ENCODE data around the gene CYP39A1. TPM values are rescaled to one million over a fixed set of nuclear protein-coding genes. Genes with fewer than 3 reads are reported as not detected.

The CYP39A1 gene
- total and polyA plus RNA-seq, 2 donors (not counting 1 experiment from before 2014, with no cell fraction given) = not detected

DNA sequence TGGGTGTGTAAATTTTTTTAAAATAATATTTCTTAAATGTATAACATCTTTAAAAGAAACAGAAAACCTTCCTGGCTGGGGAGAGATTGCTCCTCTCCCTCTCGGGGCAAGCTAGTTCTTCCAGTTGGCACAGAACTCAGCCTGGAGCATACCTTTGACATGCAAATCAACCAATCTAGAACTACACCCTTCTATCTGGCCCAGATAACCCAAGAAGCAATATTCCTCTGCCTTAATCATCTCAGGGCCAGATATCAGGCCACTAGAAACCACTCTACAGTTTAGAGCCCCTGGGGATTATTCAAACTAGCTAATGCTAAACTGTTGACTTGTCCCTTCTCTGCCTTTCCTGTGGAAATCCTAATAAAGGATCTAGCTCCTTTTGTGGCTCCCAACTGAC is 33.9 kb downstream of the CYP39A1 start:
- Mint-ChIP-seq H3K4me1 (no peaks in the 10 kb centered on the region), H3K27me3 (peaks cover 22% of the 10 kb centered on the region), H3K9me3 (ENCODE audit: insufficient read depth) (peaks cover 3% of the 10 kb centered on the region), H3K27ac (no peak overlapping the region), H3K4me3 (no peak overlapping the region)
- no peaks in the 10 kb centered on the region for H3K4me1 ChIP-seq (ENCODE audit: control insufficient read depth in 2 of 2, insufficient read depth in 2 of 2, low read length in 2 of 2)
- H3K9ac ChIP-seq (ENCODE audit: low read length) = no peak overlapping the region
- no peak for ATAC-seq (ENCODE audit: low read depth)
- no peak for DNase-seq
- H4K20me1 ChIP-seq (ENCODE audit: control insufficient read depth, insufficient read depth, low read length, poor library complexity, severe bottlenecking) = no peaks in the 10 kb centered on the region
- ChIA-PET POLR2A (no interaction called here), CTCF (no interaction called here)
- no peaks in the 10 kb centered on the region for H3K79me2 ChIP-seq (ENCODE audit: control insufficient read depth, insufficient read depth, low read length)
- H3K27ac ChIP-seq (ENCODE audit: low read length in 2 of 2) = no peak overlapping the region
- no peaks in the 10 kb centered on the region for H3K27me3 ChIP-seq (replicated peaks in 1 of 4; ENCODE audit: control extremely low read depth in 1 of 4, control insufficient read depth in 3 of 4, insufficient read depth in 4 of 4, low read length in 3 of 4)
- no peak overlapping the region for H3K4me2 ChIP-seq (replicated peaks; ENCODE audit: low read depth, low read length, poor library complexity, severe bottlenecking)
- H2AFZ ChIP-seq (ENCODE audit: insufficient read depth, low read depth, low read length, poor library complexity, severe bottlenecking) = no peak overlapping the region
- WGBS (ENCODE audit: insufficient coverage) = 100% methylated on average over 1 of the region's 1 CpG
- H3K9me3 ChIP-seq (ENCODE audit: control extremely low read depth in 1 of 3, control insufficient read depth in 2 of 3, insufficient read depth in 1 of 3, low read length in 2 of 3) = no peaks in the 10 kb centered on the region
- no peak overlapping the region for H3K4me3 ChIP-seq (ENCODE audit: control extremely low read depth in 1 of 5, extremely low read depth in 1 of 5, insufficient read depth in 1 of 5, low read depth in 2 of 5, low read length in 4 of 5)
- intact Hi-C loops (cut with micrococcal nuclease) = no loop called here
- no peaks in the 10 kb centered on the region for H3K36me3 ChIP-seq (replicated peaks in 1 of 2; ENCODE audit: control extremely low read depth in 1 of 2, control insufficient read depth in 1 of 2, extremely low read depth in 1 of 2, insufficient read depth in 2 of 2, low read length in 1 of 2)
- TF ChIP-seq CTCF (IDR thresholded peaks at IDR 0.05) (no peak), EZH2 (IDR thresholded peaks at IDR 0.05; ENCODE audit: borderline replicate concordance, insufficient read depth, low read depth, low read length, poor library complexity, severe bottlenecking) (no peak)

- Histone ChIP-seq H3K36me3 (replicated peaks in 1 of 2; ENCODE audit: control extremely low read depth in 1 of 2, control insufficient read depth in 1 of 2, extremely low read depth in 1 of 2, insufficient read depth in 2 of 2, low read length in 1 of 2) (no peaks in the 10 kb centered on the region), H2AFZ (ENCODE audit: insufficient read depth, low read depth, low read length, poor library complexity, severe bottlenecking) (no peak overlapping the region), H3K4me2 (replicated peaks; ENCODE audit: low read depth, low read length, poor library complexity, severe bottlenecking) (no peak overlapping the region), H4K20me1 (ENCODE audit: control insufficient read depth, insufficient read depth, low read length, poor library complexity, severe bottlenecking) (no peaks in the 10 kb centered on the region), H3K4me1 (ENCODE audit: control insufficient read depth in 2 of 2, insufficient read depth in 2 of 2, low read length in 2 of 2) (no peaks in the 10 kb centered on the region), H3K9ac (ENCODE audit: low read length) (no peak overlapping the region), H3K27ac (ENCODE audit: low read length in 2 of 2) (no peak overlapping the region), H3K4me3 (ENCODE audit: control extremely low read depth in 1 of 5, extremely low read depth in 1 of 5, insufficient read depth in 1 of 5, low read depth in 2 of 5, low read length in 4 of 5) (no peak overlapping the region), H3K27me3 (replicated peaks in 1 of 4; ENCODE audit: control extremely low read depth in 1 of 4, control insufficient read depth in 3 of 4, insufficient read depth in 4 of 4, low read length in 3 of 4) (no peaks in the 10 kb centered on the region), H3K79me2 (ENCODE audit: control insufficient read depth, insufficient read depth, low read length) (no peaks in the 10 kb centered on the region), H3K9me3 (ENCODE audit: control extremely low read depth in 1 of 3, control insufficient read depth in 2 of 3, insufficient read depth in 1 of 3, low read length in 2 of 3) (no peaks in the 10 kb centered on the region)
- CTCF ChIA-PET = no interaction called here
- peaks cover 14% of the 10 kb centered on the region for H3K27me3 Mint-ChIP-seq
- no peaks in the 10 kb centered on the region for H3K4me1 Mint-ChIP-seq
- POLR2A ChIA-PET = no interaction called here
- intact Hi-C loops (cut with micrococcal nuclease) = no loop called here
- no peaks in the 10 kb centered on the region for H3K9me3 Mint-ChIP-seq (ENCODE audit: insufficient read depth)
- ATAC-seq (ENCODE audit: low read depth) (no peak), DNase-seq (no peak)
- no peak overlapping the region for H3K4me3 Mint-ChIP-seq
- TF ChIP-seq EZH2 (IDR thresholded peaks at IDR 0.05; ENCODE audit: borderline replicate concordance, insufficient read depth, low read depth, low read length, poor library complexity, severe bottlenecking) = no peak
- no peak for TF ChIP-seq CTCF (IDR thresholded peaks at IDR 0.05)
- WGBS (ENCODE audit: insufficient coverage) = 100% methylated on average over 1 of the region's 2 CpGs
- no peak overlapping the region for H3K27ac Mint-ChIP-seq
Measured at GRCh38 chr6:46612645-46613044, 40.0 kb downstream of the CYP39A1 start.
